ENCODE data around the gene TRIM9. TPM values are rescaled to one million over a fixed set of nuclear protein-coding genes. Genes with fewer than 3 reads are reported as not detected.

Gene TRIM9
- total and polyA plus RNA-seq, 12 donors = 0.55 to 5.3 (median 2.0) TPM

DNA sequence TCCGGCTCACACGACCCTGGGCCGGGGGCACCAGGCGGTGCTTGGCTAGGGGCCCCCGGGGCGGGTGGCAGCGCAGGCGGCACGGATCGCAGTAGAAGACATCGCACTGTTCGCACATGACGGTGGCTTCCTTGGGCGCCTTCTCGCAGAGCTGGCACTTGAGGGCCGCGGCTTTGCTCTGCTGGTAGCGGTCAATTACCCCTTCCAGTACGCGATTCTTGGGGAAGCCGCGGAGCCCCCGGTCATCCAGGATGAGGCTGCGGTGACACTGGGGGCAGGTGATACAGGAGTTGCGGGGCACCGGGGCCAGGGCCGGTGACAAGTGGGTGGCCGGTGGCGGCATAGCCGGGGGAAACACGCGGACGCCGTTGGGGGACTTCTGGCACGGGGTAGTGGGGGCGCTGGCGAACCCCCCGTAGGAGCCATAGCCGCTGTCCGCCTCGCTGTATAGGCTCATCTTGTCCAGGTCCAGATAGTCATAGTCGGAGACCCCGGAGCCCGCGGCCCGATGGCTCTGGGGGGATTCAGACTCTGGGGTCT, 553 bp downstream of the TRIM9 start:
- 0 to 1% (median 1%) methylated on average over 6 to 46 of the region's 46 CpGs for WGBS, 4 donors
- Histone ChIP-seq H3K4me1 (replicated peaks in 1 of 2) (peaks cover 10 to 21% of the 10 kb centered on the region in 2 donors), H3K27me3 (peaks cover 6% of the 10 kb centered on the region), H3K27ac (peak overlapping the region in 1 of 5 donors; percentile 91), H3K4me3 (peak overlapping the region in 2 of 4 donors; percentile 52 to 72), H3K36me3 (replicated peaks in 1 of 2) (no peaks in the 10 kb centered on the region), H3K9me3 (replicated peaks in 1 of 3) (no peaks in the 10 kb centered on the region)
- intact Hi-C loops (cut with DNase I) = no loop called here
- DNase-seq = peak in 2 of 7 donors; percentile 24 to 31
- TF ChIP-seq POLR2A (IDR thresholded peaks at IDR 0.05) = no peak
- no peak for TF ChIP-seq CTCF (IDR thresholded peaks at IDR 0.05)

DNA sequence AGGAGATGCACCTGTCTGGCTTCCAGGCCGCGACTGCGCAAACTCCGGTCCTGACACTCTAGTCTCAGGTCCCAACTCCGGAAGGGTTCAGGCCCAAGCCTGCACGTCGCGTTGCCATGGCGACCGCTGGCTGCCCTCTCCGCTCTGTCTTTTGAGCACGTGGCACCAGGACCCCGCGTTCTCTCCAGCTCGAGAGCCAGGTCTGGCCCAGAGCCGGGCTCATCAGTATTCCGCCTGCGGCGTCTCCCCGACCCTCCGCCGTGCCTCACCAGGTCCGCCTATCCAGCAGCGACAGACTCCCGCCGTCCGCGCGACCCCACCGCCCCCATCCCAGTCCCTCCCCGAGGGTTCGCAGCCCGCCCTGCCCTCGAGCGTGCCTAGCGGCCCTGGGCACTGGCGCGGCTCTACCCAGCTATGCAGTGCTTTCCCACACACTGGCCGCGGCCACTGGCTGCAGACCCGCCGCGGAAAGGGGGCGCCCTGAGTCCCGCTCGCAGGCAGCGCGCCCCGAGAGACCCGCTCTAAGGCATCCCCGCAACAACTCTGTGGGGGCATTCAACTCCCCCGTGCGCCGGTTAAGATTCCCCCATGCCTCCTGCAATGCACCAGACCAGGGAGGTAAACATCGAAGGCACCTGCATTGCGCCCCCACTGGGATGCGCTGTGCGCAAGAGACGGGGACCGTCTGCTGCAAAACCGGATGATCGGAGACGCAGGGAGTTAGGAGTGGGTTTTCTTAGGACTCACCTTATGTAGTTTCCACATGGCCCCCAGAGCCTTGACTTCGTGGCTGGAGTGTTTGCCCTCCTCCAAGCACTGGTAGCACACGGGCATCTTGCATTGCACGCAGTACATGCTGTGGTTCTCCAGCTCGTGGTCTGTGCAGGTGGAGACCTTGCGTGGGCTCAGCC, 1.3 kb downstream of the TRIM9 start:
- Histone ChIP-seq H3K9me3 (replicated peaks in 1 of 3) (no peaks in the 10 kb centered on the region), H3K4me3 (peak overlapping the region in 2 of 4 donors; percentile 52 to 72), H3K4me1 (replicated peaks in 1 of 2) (peaks cover 10 to 21% of the 10 kb centered on the region in 2 donors), H3K36me3 (replicated peaks in 1 of 2) (no peaks in the 10 kb centered on the region), H3K27me3 (peaks cover 6% of the 10 kb centered on the region), H3K27ac (peak overlapping the region in 1 of 5 donors; percentile 91)
- DNase-seq = peak in 5 of 7 donors; percentile 19 to 85 (median 23)
- intact Hi-C loops (cut with DNase I) = no loop called here
- 10 to 29% (median 14%) methylated on average over 27 to 68 of the region's 68 CpGs for WGBS, 4 donors
- TF ChIP-seq POLR2A (IDR thresholded peaks at IDR 0.05) (no peak), CTCF (IDR thresholded peaks at IDR 0.05) (peak in 2 of 6 experiments; percentile 15 to 24)

- H3K27ac ChIP-seq = no peak overlapping the region
- H3K4me1 ChIP-seq (replicated peaks in 1 of 2) = peaks cover 10 to 21% of the 10 kb centered on the region in 2 donors
- no peak overlapping the region for H3K4me3 ChIP-seq
- intact Hi-C loops (cut with DNase I) = no loop called here
- H3K36me3 ChIP-seq (replicated peaks in 1 of 2) = no peaks in the 10 kb centered on the region
- no peak for DNase-seq
- 82 to 90% (median 87%) methylated on average over 7 of the region's 7 CpGs for WGBS, 4 donors
- TF ChIP-seq POLR2A (IDR thresholded peaks at IDR 0.05) (no peak), CTCF (IDR thresholded peaks at IDR 0.05) (no peak)
- H3K9me3 ChIP-seq (replicated peaks in 1 of 3) = no peaks in the 10 kb centered on the region
- H3K27me3 ChIP-seq = peaks cover 6% of the 10 kb centered on the region
Observed at GRCh38 chr14:51092965-51093364, 1.9 kb downstream of the TRIM9 start.

DNA sequence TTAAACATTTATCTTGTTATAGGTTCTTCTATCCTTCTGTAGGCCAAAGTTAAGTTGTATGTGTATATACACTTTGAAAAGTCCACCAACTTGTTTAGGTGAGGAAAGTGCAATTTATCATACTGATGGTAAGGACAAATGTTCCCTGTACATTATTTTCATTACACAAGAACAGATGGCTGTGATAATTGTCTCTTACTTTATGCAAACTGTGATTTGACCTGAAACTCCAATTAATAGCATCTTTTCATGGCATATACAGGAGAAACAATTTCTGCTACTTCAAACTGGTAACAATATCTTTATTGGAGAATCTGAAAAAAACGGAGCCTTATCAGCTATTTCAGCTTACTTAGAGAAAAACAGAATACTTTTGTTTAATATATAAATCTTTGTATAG, 5.6 kb downstream of the TRIM9 start:
- no peak for DNase-seq
- Histone ChIP-seq H3K4me1 (replicated peaks in 1 of 2) (peaks cover 5 to 8% of the 10 kb centered on the region in 2 donors), H3K27me3 (no peaks in the 10 kb centered on the region), H3K9me3 (replicated peaks in 1 of 3) (no peaks in the 10 kb centered on the region), H3K27ac (no peak overlapping the region), H3K4me3 (no peak overlapping the region), H3K36me3 (replicated peaks in 1 of 2) (no peaks in the 10 kb centered on the region)
- TF ChIP-seq CTCF (IDR thresholded peaks at IDR 0.05) (no peak), POLR2A (IDR thresholded peaks at IDR 0.05) (no peak)
- WGBS, 4 donors = 78 to 96% (median 84%) methylated on average over 1 of the region's 1 CpG
- intact Hi-C loops (cut with DNase I) = no loop called here
